HepG2 (cell line): ENCODE data around the gene CERT1. TPM values are rescaled to one million over a fixed set of nuclear protein-coding genes. Genes with fewer than 3 reads are reported as not detected.
"Not testable (repeated sequence)": the region's sequence is repeated elsewhere in the genome, so short reads cannot be mapped to it uniquely, and the experiment has no call there.

Experiments used
- ATAC-seq: fragments of 200-7000 bp; cut with Tn5 transposase; 3 replicates; pipeline ENCODE4 v1.9.1; 2020; ENCODE audit warnings: mild to moderate bottlenecking, moderate library complexity
- BruUV-seq: library from RNA; stranded (reverse); fragments of 400-500 nt; replicated peaks from 2 replicates; lab custom pipeline; 2021; lab: Mats Ljungman, UMichigan
- CTCF ChIA-PET: fragments of 300-600 bp; formaldehyde crosslinking; extraction: SDS; loops from one replicate; lab custom pipeline; 2021; ENCODE audit warnings: low total read pairs, inconsistent platforms, low intra/inter-chr PET ratio; lab: Yijun Ruan, JAX
- POLR2A ChIA-PET: fragments of 350-600 bp; sonication (Branson Sonifier 250); formaldehyde crosslinking; loops from one replicate; lab custom pipeline; 2020; ENCODE audit warnings: antibody characterized with exemption, inconsistent platforms; lab: Yijun Ruan, JAX
- DNase-seq: peaks from one replicate; pipeline ENCODE4 v3.0.0-alpha.2; 2015; ENCODE audit warnings: low spot score
- FAIRE-seq: peaks from 3 replicates; lab custom pipeline; 2011; peaks lifted over from hg19 to GRCh38; lab: Jason Lieb, UNC
- H2AFZ ChIP-seq: one replicate; pipeline ENCODE4 v1.6.1; 2011; ENCODE audit warnings: low read length, inconsistent platforms
- H3K27ac ChIP-seq: fragments of 300-600 bp; 3 replicates; pipeline ENCODE4 v1.8.0; 2011; ENCODE audit warnings: mixed run types, mild to moderate bottlenecking, mixed read lengths, low read length, inconsistent platforms; ENCODE audit not compliant: insufficient read depth; ENCODE audit errors: extremely low read length
- H3K27me3 ChIP-seq, 2 experiments: fragments of 200-600 bp in 1 of 2; 2 replicates in 1 of 2; 3 replicates in 1 of 2; pipeline versions ENCODE4 v1.6.0 to v1.8.0; 2011; ENCODE audit warnings: low read length in 2 of 2, mild to moderate bottlenecking in 2 of 2, moderate library complexity in 2 of 2, inconsistent platforms in 1 of 2; ENCODE audit not compliant: insufficient read depth in 2 of 2, control insufficient read depth in 1 of 2
- H3K36me3 ChIP-seq, 2 experiments: fragments of 200-600 bp in 1 of 2; replicated peaks in 1 of 2; 2 replicates in 1 of 2; 3 replicates in 1 of 2; pipeline versions ENCODE4 v1.5.1 to v1.8.0; 2011; ENCODE audit warnings: low read length in 2 of 2, inconsistent platforms in 1 of 2; ENCODE audit not compliant: insufficient read depth in 2 of 2, control insufficient read depth in 1 of 2
- H3K4me1 ChIP-seq: 2 replicates; pipeline ENCODE4 v1.5.1; 2012; ENCODE audit warnings: low read length, inconsistent platforms; ENCODE audit not compliant: insufficient read depth
- H3K4me2 ChIP-seq: 2 replicates; pipeline ENCODE4 v1.6.0; 2011; ENCODE audit warnings: low read depth, low read length, inconsistent platforms
- H3K4me3 ChIP-seq, 3 experiments: fragments of 200-600 bp in 1 of 3; sonication (generic), shearing (Covaris generic) in 1 of 3; replicated peaks in 1 of 3; 2 replicates each; pipeline ENCODE4 v1.5.1; 2011 to 2016; ENCODE audit warnings: low read length in 3 of 3, inconsistent platforms in 2 of 3, low read depth in 2 of 3, mild to moderate bottlenecking in 2 of 3, control low read depth in 1 of 3, mixed read lengths in 1 of 3; ENCODE audit not compliant: insufficient read depth in 1 of 3
- H3K79me2 ChIP-seq: one replicate; pipeline ENCODE4 v1.6.1; 2011; ENCODE audit warnings: low read length, inconsistent platforms; ENCODE audit not compliant: insufficient read depth
- H3K9ac ChIP-seq: 2 replicates; pipeline ENCODE4 v1.6.0; 2011; ENCODE audit warnings: mild to moderate bottlenecking, low read depth, low read length, inconsistent platforms; ENCODE audit not compliant: insufficient read depth
- H3K9me3 ChIP-seq: 2 replicates; pipeline ENCODE4 v1.5.1; 2012; ENCODE audit warnings: mild to moderate bottlenecking, low read length
- H4K20me1 ChIP-seq: 2 replicates; pipeline ENCODE4 v1.6.0; 2011; ENCODE audit warnings: inconsistent platforms, mild to moderate bottlenecking, low read length, moderate library complexity; ENCODE audit not compliant: insufficient read depth
- DBP ChIP-seq: sonication (generic); formaldehyde crosslinking; IDR thresholded peaks from 2 replicates; pipeline ENCODE4 v1.4.0; 2020; ENCODE audit warnings: missing genetic modification reagents; ENCODE audit errors: not compliant biosample characterization
- FIP1L1 ChIP-seq: fragments of 200-400 bp; formaldehyde crosslinking; IDR thresholded peaks from 2 replicates; pipeline ENCODE4 v1.6.1; 2018; ENCODE audit warnings: low read depth, mild to moderate bottlenecking, low read length, moderate library complexity, borderline replicate concordance; ENCODE audit not compliant: insufficient read depth
- JUNB ChIP-seq: sonication (generic); formaldehyde crosslinking; IDR thresholded peaks from 2 replicates; pipeline ENCODE4 v1.8.0; 2022; ENCODE audit warnings: missing genetic modification reagents, mild to moderate bottlenecking, borderline replicate concordance
- KDM6A ChIP-seq: IDR thresholded peaks from 2 replicates; pipeline ENCODE4 v1.6.1; 2016; ENCODE audit warnings: low read depth
- KLF11 ChIP-seq: IDR thresholded peaks from 2 replicates; pipeline ENCODE4 v1.6.1; 2016; ENCODE audit warnings: missing compliant biosample characterization
- MAFF ChIP-seq: IDR thresholded peaks from 2 replicates; pipeline ENCODE4 v1.6.1; 2011; ENCODE audit warnings: low read depth, low read length, improper control_type of control experiment
- MAFK ChIP-seq, 2 experiments: IDR thresholded peaks in 1 of 2; conservative IDR thresholded peaks in 1 of 2; 2 replicates each; pipeline ENCODE4 v1.6.1; 2011; ENCODE audit warnings: improper control_type of control experiment in 2 of 2, low read length in 2 of 2
- ZNF530 ChIP-seq: sonication (generic); formaldehyde crosslinking; IDR thresholded peaks from 2 replicates; pipeline ENCODE4 v1.5.0; 2020; ENCODE audit warnings: low read depth, mild to moderate bottlenecking, missing genetic modification reagents
- ZNF781 ChIP-seq: sonication (generic); formaldehyde crosslinking; IDR thresholded peaks from 2 replicates; pipeline ENCODE4 v1.5.1; 2020; ENCODE audit warnings: borderline replicate concordance, mild to moderate bottlenecking, missing genetic modification reagents; ENCODE audit errors: not compliant biosample characterization
- ZSCAN25 ChIP-seq: sonication (generic); formaldehyde crosslinking; IDR thresholded peaks from 2 replicates; pipeline ENCODE4 v1.8.0; 2022; ENCODE audit warnings: mild to moderate bottlenecking, missing genetic modification reagents
- WGBS: methylation state at CpG from one replicate; pipeline ENCODE4 v1.1.6; 2017; ENCODE audit warnings: low lambda C conversion rate; 5-methylcytosine and 5-hydroxymethylcytosine counted together
- in situ Hi-C: cut with HindIII; loops from 2 replicates; pipeline ENCODE4 v1.10.0; 2017; ENCODE audit warnings: low pct_unique_long_range_greater_than_20kb; ENCODE audit not compliant: extremely low pct_ligation_motif_present
- intact Hi-C: fragments of 100-400 bp; cut with micrococcal nuclease; formaldehyde crosslinking; loops from one replicate; pipeline ENCODE4 v1.10.0; 2022; ENCODE audit not compliant: unreplicated experiment
- polyA plus RNA-seq, 8 experiments: library from polyadenylated mRNA; depleted of rRNA in 3 of 8; stranded (reverse) in 7 of 8; unstranded in 1 of 8; fragments of >200 nt; fragmentation: Illumina TruSeq in 4 of 8; extraction: Trizol in 4 of 8; gene quantifications; 2 replicates each; pipeline versions ENCODE4 v1.2.1 to v1.2.3, GENCODE V29; 2011 to 2016; ENCODE audit warnings: low read depth in 4 of 8, missing spikeins in 1 of 8, mixed read lengths in 1 of 8; ENCODE audit not compliant: insufficient read depth in 1 of 8
- total RNA-seq, 5 experiments: library from RNA; depleted of rRNA; stranded (reverse); fragments of >200 nt; fragmentation: Illumina TruSeq; extraction: Trizol; gene quantifications; 2 replicates each; pipeline ENCODE4 v1.2.3, GENCODE V29; 2016; ENCODE audit warnings: low read depth in 1 of 5

CERT1 gene
- total and polyA plus RNA-seq, 2 of the 13 experiments (the other 11 are each of a cell fraction or from before 2014, with no cell fraction given) = 8.2 to 12.7 TPM

GRCh38 chr5:75509546-75509945 lies 1.9 kb downstream of the CERT1 start (continued):
- TF ChIP-seq KDM6A (CRISPR knock-in tag) = no peak
- no peak for TF ChIP-seq ZSCAN25 (CRISPR knock-in tag)
- TF ChIP-seq DBP = no peak
- no peak for TF ChIP-seq FIP1L1
- TF ChIP-seq ZNF781 (CRISPR knock-in tag) = no peak
- TF ChIP-seq, all 625 proteins: peak for 0

GRCh38 chr5:75507841-75508240 lies 3.6 kb downstream of the CERT1 start:
- 93% methylated on average over 1 of the region's 1 CpG for WGBS
- no peaks in the 10 kb centered on the region for H3K9me3 ChIP-seq
- DNase-seq (no peak), ATAC-seq (no peak), FAIRE-seq (no peak)
- peaks cover 19% of the 10 kb centered on the region for H4K20me1 ChIP-seq
- TF ChIP-seq MAFF (peak; percentile 22; the same call in 1 of the 2 replicates), MAFK (conservative IDR thresholded peaks at IDR 0.05 in 1 of 2, IDR thresholded peaks at IDR 0.05 in 1 of 2; ENCODE audit: low read length in 2 of 2) (peak; percentile 28 to 36; a peak in 2 of 4 replicates), ZNF530 (no peak), JUNB (CRISPR knock-in tag) (no peak), KLF11 (CRISPR knock-in tag) (no peak)
- POLR2A ChIA-PET = no interaction called here
- in situ Hi-C loops = loop anchor here (25.0 kb wide), 1 partner anchor 821 kb away; the partner anchor contains the start of gene HEXB
- no peak overlapping the region for H3K4me3 ChIP-seq
- peaks cover 57% of the 10 kb centered on the region for H3K79me2 ChIP-seq
- no TSS peak for BruUV-seq
- intact Hi-C loops = no loop called here
- H3K9ac ChIP-seq = no peak overlapping the region
- H3K27me3 ChIP-seq = no peaks in the 10 kb centered on the region; a peak in 1 of 5 replicates
- no peak overlapping the region for H2AFZ ChIP-seq
- H3K36me3 ChIP-seq = 0 out of 5 replicates have a peak, but pooled peaks cover 0 to 4% of the 10 kb centered on the region in 2 experiments
- H3K27ac ChIP-seq = no peak overlapping the region
- H3K4me1 ChIP-seq = peaks cover 34% of the 10 kb centered on the region
- no peak overlapping the region for H3K4me2 ChIP-seq
- CTCF ChIA-PET = no interaction called here

GRCh38 chr5:75505112-75505511 lies 6.3 kb downstream of the CERT1 start:
- FAIRE-seq, H3K27me3 ChIP-seq, H3K4me3 ChIP-seq, H3K9me3 ChIP-seq, DNase-seq, H3K9ac ChIP-seq, intact Hi-C loops, ATAC-seq, H3K27ac ChIP-seq, H3K4me2 ChIP-seq, BruUV-seq, H3K36me3 ChIP-seq, POLR2A ChIA-PET, H2AFZ ChIP-seq, CTCF ChIA-PET: not testable (repeated sequence)
- in situ Hi-C loops = loop anchor here (25.0 kb wide), 1 partner anchor 818 kb away; the partner anchor contains the start of gene HEXB
- peaks cover 30% of the 10 kb centered on the region for H3K4me1 ChIP-seq
- H3K79me2 ChIP-seq = peaks cover 44% of the 10 kb centered on the region
- WGBS = 95% methylated on average over 5 of the region's 5 CpGs
- peaks cover 19% of the 10 kb centered on the region for H4K20me1 ChIP-seq
